Stimulated activated naive B cell treated with anti-CD40 and anti-IgM and Interleukin-4, amounts not matched to agents 10 μg/mL and 1 μg/mL and 100 μg/mL, for 72 hours (primary cell): ENCODE measurements around the gene BIRC3.
"Not testable (repeated sequence)": the region's sequence is repeated elsewhere in the genome, so short reads cannot be mapped to it uniquely, and the experiment has no call there.

Experiments used
- ATAC-seq, 2 donors: fragments of 150-1000 bp; cut with Tn5 transposase; replicated peaks; 2 replicates each; pipeline ENCODE4 v1.10.0; 2021; ENCODE audit warnings: moderate library complexity in 1 of 2
- DNase-seq: peaks from one replicate; pipeline ENCODE4 v3.0.0; 2021
- H3K27ac Mint-ChIP-seq: one replicate; pipeline ENCODE4 v1.8.0; 2022; ENCODE audit warnings: mild to moderate bottlenecking, mixed read lengths
- H3K27me3 Mint-ChIP-seq, 2 donors: one replicate each; pipeline ENCODE4 v1.8.0; 2022; ENCODE audit warnings: mixed read lengths in 2 of 2
- H3K36me3 Mint-ChIP-seq, 2 donors: one replicate each; pipeline ENCODE4 v1.8.0; 2022; ENCODE audit warnings: mixed read lengths in 2 of 2, mild to moderate bottlenecking in 1 of 2
- H3K4me1 Mint-ChIP-seq, 2 donors: one replicate each; pipeline ENCODE4 v1.8.0; 2022; ENCODE audit warnings: mixed read lengths in 2 of 2, mild to moderate bottlenecking in 1 of 2
- H3K4me3 Mint-ChIP-seq, 2 donors: one replicate each; pipeline ENCODE4 v1.8.0; 2022; ENCODE audit warnings: mild to moderate bottlenecking in 2 of 2, mixed read lengths in 2 of 2, moderate library complexity in 1 of 2
- H3K9me3 Mint-ChIP-seq, 2 donors: one replicate each; pipeline ENCODE4 v1.8.0; 2022; ENCODE audit warnings: mixed read lengths in 2 of 2, mild to moderate bottlenecking in 1 of 2

BIRC3 gene

DNA sequence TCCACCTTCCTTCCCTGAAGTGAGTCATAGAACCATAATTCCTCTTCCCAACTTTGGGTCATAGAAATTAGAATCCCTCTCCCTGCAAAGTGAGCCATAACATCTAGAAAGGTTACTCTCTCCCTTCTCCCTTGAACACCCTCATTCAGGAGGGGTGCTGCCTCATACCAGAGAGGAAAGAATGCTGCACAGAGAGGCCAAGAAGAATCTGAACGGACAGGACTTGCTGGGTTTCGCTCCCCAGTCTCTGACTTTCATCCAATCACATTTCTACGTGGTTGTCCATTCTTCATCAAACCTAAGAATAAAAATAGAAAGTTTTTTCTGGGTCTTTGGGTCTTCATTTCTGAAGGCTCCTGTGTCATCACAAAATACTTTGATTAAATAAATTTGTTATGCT, 31.0 kb upstream of the BIRC3 start:
- ATAC-seq (no peak), DNase-seq (no peak)
- Mint-ChIP-seq H3K36me3 (no peaks in the 10 kb centered on the region), H3K4me1 (peaks cover 16 to 28% of the 10 kb centered on the region in 2 donors), H3K27me3 (peaks cover 0 to 11% of the 10 kb centered on the region in 2 donors), H3K9me3 (no peaks in the 10 kb centered on the region), H3K27ac (no peak overlapping the region), H3K4me3 (no peak overlapping the region)

DNA sequence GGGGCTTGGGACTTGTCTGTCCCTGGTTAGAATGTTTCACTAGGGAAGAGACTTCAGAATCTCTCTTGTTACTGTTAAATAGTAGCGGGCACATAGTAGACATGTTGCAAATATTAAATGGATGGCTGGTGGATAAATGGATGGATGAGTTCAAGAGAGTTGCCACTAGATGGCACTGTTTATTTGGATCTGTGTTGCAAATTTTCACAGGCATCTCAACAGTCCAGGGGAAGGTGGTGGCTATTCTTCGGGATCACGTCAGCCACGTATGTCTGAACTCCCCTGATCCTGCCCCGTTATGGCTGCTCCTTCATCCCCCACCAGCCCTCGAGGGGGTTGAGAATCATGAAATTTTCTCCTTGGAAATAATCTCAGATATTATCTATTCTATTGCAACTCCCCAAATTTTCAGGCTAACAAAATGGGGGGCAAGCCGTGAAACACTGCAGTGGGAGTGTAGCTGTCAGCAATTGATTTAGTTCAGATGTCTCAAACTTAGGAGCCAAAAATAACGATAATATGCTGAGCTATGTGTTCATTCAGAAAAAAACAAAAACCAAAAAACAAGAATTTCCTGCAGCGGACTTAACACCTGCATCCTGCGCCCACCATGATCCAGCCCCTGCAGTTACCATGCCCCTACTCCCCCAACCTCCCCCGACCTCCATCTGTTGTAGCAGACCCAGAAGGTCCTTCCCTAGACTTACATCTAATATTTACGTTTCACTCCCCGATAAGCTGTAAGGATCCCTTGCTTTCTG, 29.1 kb upstream of the BIRC3 start:
- Mint-ChIP-seq H3K4me3 (peak overlapping the region; percentile 78 to 84), H3K9me3 (no peaks in the 10 kb centered on the region), H3K27me3 (no peaks in the 10 kb centered on the region), H3K27ac (no peak overlapping the region), H3K4me1 (peaks cover 23 to 40% of the 10 kb centered on the region in 2 donors), H3K36me3 (no peaks in the 10 kb centered on the region)
- ATAC-seq (peak; percentile 87 to 88), DNase-seq (peak; percentile 33)

- peak overlapping the region; percentile 56 for H3K27ac Mint-ChIP-seq
Observed at GRCh38 chr11:102288725-102289083, 28.6 kb upstream of the BIRC3 start.

GRCh38 chr11:102289592-102289991, 27.7 kb upstream of the BIRC3 start:
- Mint-ChIP-seq H3K4me1 (peaks cover 25 to 49% of the 10 kb centered on the region in 2 donors), H3K9me3 (no peaks in the 10 kb centered on the region), H3K27ac (peak overlapping the region; percentile 65), H3K4me3 (peak overlapping the region in 1 of 2 donors; percentile 15), H3K36me3 (no peaks in the 10 kb centered on the region), H3K27me3 (no peaks in the 10 kb centered on the region)
- DNase-seq (no peak), ATAC-seq (no peak)

More at GRCh38 chr11:102288725-102289083, 28.6 kb upstream of the BIRC3 start:
- Mint-ChIP-seq H3K4me3 (peak overlapping the region; percentile 78 to 84), H3K27me3 (no peaks in the 10 kb centered on the region), H3K4me1 (peaks cover 23 to 43% of the 10 kb centered on the region in 2 donors), H3K9me3 (no peaks in the 10 kb centered on the region), H3K36me3 (no peaks in the 10 kb centered on the region)
- no peak for ATAC-seq
- no peak for DNase-seq

DNA sequence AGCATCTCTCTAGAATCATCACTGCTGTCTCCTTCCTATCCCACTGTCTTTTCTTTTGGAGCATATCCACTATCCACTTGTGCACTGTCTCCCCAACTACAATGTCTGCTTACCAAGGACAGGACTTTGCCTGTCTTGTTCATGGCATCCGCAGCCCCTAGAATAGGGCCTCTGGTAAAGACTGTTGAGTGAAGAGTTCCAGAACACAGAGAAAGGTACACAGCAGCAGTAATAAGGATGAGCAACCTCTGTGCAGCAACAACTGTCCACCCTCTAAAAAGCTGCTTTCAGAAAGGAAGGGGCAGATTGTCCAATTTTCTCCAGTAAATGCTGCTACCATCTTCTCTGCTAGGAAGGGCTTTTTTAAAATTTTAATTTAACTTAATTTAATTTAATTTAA, 25.5 kb upstream of the BIRC3 start:
- no peaks in the 10 kb centered on the region for H3K36me3 Mint-ChIP-seq
- DNase-seq (no peak), ATAC-seq (no peak)
- H3K9me3 Mint-ChIP-seq: no peaks in the 10 kb centered on the region
- H3K27me3 Mint-ChIP-seq: no peaks in the 10 kb centered on the region
- peak overlapping the region; percentile 16 for H3K27ac Mint-ChIP-seq
- H3K4me3 Mint-ChIP-seq: no peak overlapping the region
- peaks cover 32 to 65% of the 10 kb centered on the region in 2 donors for H3K4me1 Mint-ChIP-seq

DNA sequence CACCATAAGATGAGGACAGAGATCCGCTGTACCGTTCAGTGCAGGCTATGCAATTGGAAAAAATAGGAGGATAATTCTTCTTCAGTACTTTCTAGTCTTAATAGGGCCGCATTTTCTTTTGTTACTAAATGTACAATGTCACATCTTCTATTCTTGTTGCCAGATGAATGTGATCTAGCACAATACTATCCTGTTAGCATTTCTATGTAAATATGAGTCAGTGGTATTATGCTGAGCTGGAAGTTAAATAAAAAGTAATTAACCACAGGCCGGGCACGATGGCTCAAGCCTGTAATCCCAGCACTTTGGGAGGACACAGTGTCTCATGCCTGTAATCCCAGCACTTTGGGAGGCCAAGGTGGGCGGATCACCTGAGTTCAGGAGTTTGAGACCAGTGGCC, 24.4 kb upstream of the BIRC3 start:
- Mint-ChIP-seq H3K36me3 (peaks cover 0 to 2% of the 10 kb centered on the region in 2 donors), H3K27me3 (no peaks in the 10 kb centered on the region), H3K4me3 (no peak overlapping the region), H3K9me3 (no peaks in the 10 kb centered on the region), H3K27ac (peak overlapping the region; percentile 22), H3K4me1 (peaks cover 34 to 61% of the 10 kb centered on the region in 2 donors)
- ATAC-seq (no peak), DNase-seq (no peak)

- Mint-ChIP-seq H3K9me3 (peaks cover 0 to 1% of the 10 kb centered on the region in 2 donors), H3K4me1 (peaks cover 38 to 61% of the 10 kb centered on the region in 2 donors), H3K27ac (peak overlapping the region; percentile 97), H3K27me3 (no peaks in the 10 kb centered on the region), H3K4me3 (peak overlapping the region; percentile 76 to 93), H3K36me3 (peaks cover 2 to 6% of the 10 kb centered on the region in 2 donors)
- DNase-seq: no peak
- ATAC-seq: peak; percentile 91 to 93
Observed at GRCh38 chr11:102293873-102294601, 23.2 kb upstream of the BIRC3 start.

GRCh38 chr11:102295045-102295444, 22.2 kb upstream of the BIRC3 start:
- H3K9me3 Mint-ChIP-seq: peaks cover 0 to 1% of the 10 kb centered on the region in 2 donors
- peaks cover 39 to 61% of the 10 kb centered on the region in 2 donors for H3K4me1 Mint-ChIP-seq
- H3K27ac Mint-ChIP-seq: peak overlapping the region; percentile 85
- peaks cover 2 to 6% of the 10 kb centered on the region in 2 donors for H3K36me3 Mint-ChIP-seq
- ATAC-seq (peak; percentile 16 to 28), DNase-seq (no peak)
- H3K4me3 Mint-ChIP-seq: peak overlapping the region; percentile 64 to 78
- no peaks in the 10 kb centered on the region for H3K27me3 Mint-ChIP-seq

DNA sequence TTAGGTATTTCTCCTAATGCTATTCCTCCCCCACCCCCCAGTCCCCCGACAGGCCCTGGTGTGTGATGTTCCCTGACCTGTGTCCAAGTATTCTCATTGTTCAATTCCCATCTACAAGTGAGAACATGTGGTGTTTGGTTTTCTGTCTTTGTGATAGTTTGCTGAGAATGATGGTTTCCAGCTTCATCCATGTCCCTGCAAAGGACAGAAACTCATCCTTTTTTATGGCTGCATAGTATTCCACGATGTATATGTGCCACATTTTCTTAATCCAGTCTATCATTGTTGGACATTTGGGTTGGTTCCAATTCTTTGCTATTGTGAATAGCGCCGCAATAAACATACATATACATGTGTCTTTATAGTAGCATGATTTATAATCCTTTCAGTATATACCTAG, 20.5 kb upstream of the BIRC3 start:
- H3K27ac Mint-ChIP-seq, DNase-seq, H3K4me3 Mint-ChIP-seq, ATAC-seq, H3K9me3 Mint-ChIP-seq, H3K27me3 Mint-ChIP-seq: not testable (repeated sequence)
- peaks cover 6 to 10% of the 10 kb centered on the region in 2 donors for H3K36me3 Mint-ChIP-seq
- H3K4me1 Mint-ChIP-seq: peaks cover 46 to 75% of the 10 kb centered on the region in 2 donors

GRCh38 chr11:102300837-102301236, 16.4 kb upstream of the BIRC3 start:
- peaks cover 10 to 22% of the 10 kb centered on the region in 2 donors for H3K9me3 Mint-ChIP-seq
- H3K36me3 Mint-ChIP-seq: peaks cover 19 to 29% of the 10 kb centered on the region in 2 donors
- peak overlapping the region; percentile 33 for H3K27ac Mint-ChIP-seq
- H3K27me3 Mint-ChIP-seq, ATAC-seq, DNase-seq, H3K4me3 Mint-ChIP-seq: not testable (repeated sequence)
- H3K4me1 Mint-ChIP-seq: peaks cover 55 to 76% of the 10 kb centered on the region in 2 donors

DNA sequence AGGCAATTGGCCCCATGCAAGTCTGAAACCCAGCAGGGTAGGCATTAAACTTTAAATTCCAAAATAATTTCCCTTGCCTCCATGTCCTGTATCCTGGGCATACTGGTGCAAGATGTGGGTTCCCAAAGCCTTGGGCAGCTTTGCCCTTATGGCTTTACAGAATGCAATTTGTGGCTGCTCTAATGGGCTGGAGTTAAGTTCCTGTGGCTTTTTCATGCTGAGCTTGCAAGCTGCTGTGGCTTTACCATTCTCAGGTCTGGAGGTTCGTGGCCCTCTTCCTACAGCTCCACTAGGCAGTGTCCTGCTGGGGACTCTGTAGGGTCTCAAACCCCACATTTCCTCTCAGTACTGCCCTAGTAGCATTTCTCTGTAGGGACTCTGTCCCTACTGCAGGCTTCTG, 15.0 kb upstream of the BIRC3 start:
- Mint-ChIP-seq H3K27ac (no peak overlapping the region), H3K9me3 (peaks cover 10 to 22% of the 10 kb centered on the region in 2 donors), H3K27me3 (no peaks in the 10 kb centered on the region), H3K4me1 (peaks cover 58 to 86% of the 10 kb centered on the region in 2 donors), H3K36me3 (peaks cover 19 to 26% of the 10 kb centered on the region in 2 donors), H3K4me3 (no peak overlapping the region)
- ATAC-seq (no peak), DNase-seq (no peak)

DNA sequence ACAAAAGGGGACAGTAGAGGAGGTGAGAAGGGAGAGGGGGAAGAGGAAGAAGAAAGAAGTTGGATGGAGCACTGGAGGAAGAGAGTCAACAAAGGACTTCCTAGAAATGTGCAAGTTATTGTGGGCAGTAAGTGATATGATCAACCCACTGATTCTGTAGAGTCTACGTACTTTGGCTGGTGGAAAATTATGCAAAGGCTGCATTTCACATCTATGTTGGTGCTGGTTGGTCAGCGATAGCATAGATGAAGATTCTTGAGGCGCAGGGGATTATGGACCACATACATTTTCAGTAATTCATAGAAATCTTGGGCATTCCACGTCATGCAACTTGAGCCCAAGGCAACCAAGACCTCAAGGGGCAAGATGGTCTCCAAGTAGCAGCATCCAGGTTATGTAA, 12.6 kb upstream of the BIRC3 start:
- peaks cover 49 to 75% of the 10 kb centered on the region in 2 donors for H3K4me1 Mint-ChIP-seq
- H3K27ac Mint-ChIP-seq: peak overlapping the region; percentile 49
- H3K9me3 Mint-ChIP-seq: peaks cover 9 to 22% of the 10 kb centered on the region in 2 donors
- H3K36me3 Mint-ChIP-seq: peaks cover 17 to 23% of the 10 kb centered on the region in 2 donors
- H3K27me3 Mint-ChIP-seq: no peaks in the 10 kb centered on the region
- no peak overlapping the region for H3K4me3 Mint-ChIP-seq
- DNase-seq (no peak), ATAC-seq (no peak)

- Mint-ChIP-seq H3K27ac (peak overlapping the region; percentile 84), H3K27me3 (no peaks in the 10 kb centered on the region), H3K4me1 (peaks cover 43 to 67% of the 10 kb centered on the region in 2 donors), H3K36me3 (peaks cover 17 to 23% of the 10 kb centered on the region in 2 donors), H3K9me3 (peaks cover 9 to 22% of the 10 kb centered on the region in 2 donors), H3K4me3 (peak overlapping the region; percentile 23 to 36)
- ATAC-seq (no peak), DNase-seq (no peak)
Observed at GRCh38 chr11:102305352-102306047, 11.8 kb upstream of the BIRC3 start.

- DNase-seq (no peak), ATAC-seq (peak; percentile 26 to 34)
- H3K27me3 Mint-ChIP-seq: no peaks in the 10 kb centered on the region
- H3K4me1 Mint-ChIP-seq: peaks cover 40 to 60% of the 10 kb centered on the region in 2 donors
- peak overlapping the region; percentile 84 for H3K27ac Mint-ChIP-seq
- peak overlapping the region; percentile 23 to 75 for H3K4me3 Mint-ChIP-seq
- H3K9me3 Mint-ChIP-seq: peaks cover 9 to 22% of the 10 kb centered on the region in 2 donors
- H3K36me3 Mint-ChIP-seq: peaks cover 17 to 23% of the 10 kb centered on the region in 2 donors
Observed at GRCh38 chr11:102306048-102306597, 11.2 kb upstream of the BIRC3 start.
